K562 (cell line): Measurements from ENCODE around the gene MBOAT2. TPM values are rescaled to one million over a fixed set of nuclear protein-coding genes. Genes with fewer than 3 reads are reported as not detected.

ENCODE experiments used
- HMG20A ChIP-seq: fragments of 450-650 bp; formaldehyde crosslinking; conservative IDR thresholded peaks from 2 replicates; pipeline ENCODE4 v1.4.0; 2020; ENCODE audit warnings: mild to moderate bottlenecking, mixed read lengths
- HMG20B ChIP-seq: fragments of 250-450 bp; sonication (Bioruptor Pico); IDR thresholded peaks from 2 replicates; pipeline ENCODE4 v1.5.0; 2021; ENCODE audit warnings: mild to moderate bottlenecking
- ID3 ChIP-seq, 2 experiments: fragments of 250-450 bp in 1 of 2; fragments of 450-650 bp in 1 of 2; sonication (Bioruptor Pico) in 1 of 2; IDR thresholded peaks; 2 replicates each; pipeline versions ENCODE4 v1.6.1 to v1.8.0; 2016 to 2021; ENCODE audit warnings: mild to moderate bottlenecking in 2 of 2, moderate library complexity in 2 of 2, missing compliant biosample characterization in 1 of 2, missing genetic modification characterization in 1 of 2
- ILK ChIP-seq: fragments of 450-650 bp; IDR thresholded peaks from 2 replicates; pipeline ENCODE4 v1.6.1; 2016; ENCODE audit warnings: missing genetic modification characterization, low read depth, mild to moderate bottlenecking, missing compliant biosample characterization, moderate library complexity, borderline replicate concordance
- NCOA2 ChIP-seq, 2 experiments: fragments of 450-650 bp; IDR thresholded peaks; 2 replicates each; pipeline ENCODE4 v1.6.1; 2018; ENCODE audit warnings: mild to moderate bottlenecking in 2 of 2, moderate library complexity in 1 of 2; ENCODE audit not compliant: partially characterized antibody in 2 of 2
- NR3C1 ChIP-seq: sonication (generic); formaldehyde crosslinking; IDR thresholded peaks from 2 replicates; pipeline ENCODE4 v1.8.1; 2022; ENCODE audit warnings: missing genetic modification reagents
- PRDM10 ChIP-seq: fragments of 450-650 bp; IDR thresholded peaks from 2 replicates; pipeline ENCODE4 v1.6.1; 2018; ENCODE audit not compliant: partially characterized antibody
- RFX1 ChIP-seq: fragments of 450-650 bp; IDR thresholded peaks from 2 replicates; pipeline ENCODE4 v1.6.1; 2016; ENCODE audit warnings: mild to moderate bottlenecking, moderate library complexity
- SLC30A9 ChIP-seq: fragments of 250-450 bp; sonication (Bioruptor Pico); IDR thresholded peaks from 2 replicates; pipeline ENCODE4 v1.8.0; 2022; ENCODE audit warnings: mild to moderate bottlenecking, moderate library complexity
- SOX6 ChIP-seq: fragments of 450-650 bp; IDR thresholded peaks from 2 replicates; pipeline ENCODE4 v1.6.1; 2014; ENCODE audit warnings: mild to moderate bottlenecking
- TFAM ChIP-seq: fragments of 250-450 bp; sonication (Bioruptor Pico); conservative IDR thresholded peaks from 2 replicates; pipeline ENCODE4 v1.5.0; 2021; ENCODE audit warnings: mild to moderate bottlenecking, moderate library complexity
- ZNF79 ChIP-seq: fragments of 250-450 bp; sonication (Bioruptor Pico); IDR thresholded peaks from 2 replicates; pipeline ENCODE4 v1.4.0; 2020; ENCODE audit warnings: low read depth, mild to moderate bottlenecking, moderate library complexity
- polyA plus RNA-seq, 8 experiments: library from polyadenylated mRNA; depleted of rRNA in 4 of 8; stranded (reverse) in 5 of 8; unstranded in 3 of 8; fragments of >200 nt; fragmentation: Nextera tagmentation in 2 of 8; fragmentation: Illumina TruSeq in 1 of 8; extraction: Ambion mirVana in 2 of 8; extraction: Trizol in 1 of 8; gene quantifications; 2 replicates each; pipeline versions ENCODE4 v1.2.1 to v1.2.3, GENCODE V29; 2011 to 2014; ENCODE audit warnings: inconsistent platforms in 1 of 8, missing spikeins in 1 of 8
- total RNA-seq, 7 experiments: library from RNA; depleted of rRNA in 6 of 7; stranded (reverse); fragments of >200 nt in 6 of 7; fragmentation: Illumina TruSeq in 2 of 7; extraction: Trizol in 2 of 7; gene quantifications; 2 replicates each; pipeline versions ENCODE4 v1.2.1 to v1.2.3, GENCODE V29; 2011 to 2021; ENCODE audit warnings: low replicate concordance in 1 of 7
- TF ChIP-seq, protein P1 (sequence below): sonication (generic); formaldehyde crosslinking; IDR thresholded peaks from 2 replicates; pipeline ENCODE4 v1.8.1; 2023; ENCODE audit warnings: mild to moderate bottlenecking, missing genetic modification reagents
- TF ChIP-seq, protein P2 (sequence below): fragments of 250-450 bp; sonication (Bioruptor Pico); IDR thresholded peaks from 2 replicates; pipeline ENCODE4 v1.5.0; 2021
- TF ChIP-seq, protein P3 (sequence below): sonication (generic); formaldehyde crosslinking; IDR thresholded peaks from 2 replicates; pipeline ENCODE4 v1.8.0; 2023; ENCODE audit warnings: mild to moderate bottlenecking, missing genetic modification reagents

MBOAT2 gene
- total and polyA plus RNA-seq, 9 of the 15 experiments (the other 6 are each of a cell fraction or from before 2014, with no cell fraction given), result 8.4 to 122 (median 27.6) TPM

DNA sequence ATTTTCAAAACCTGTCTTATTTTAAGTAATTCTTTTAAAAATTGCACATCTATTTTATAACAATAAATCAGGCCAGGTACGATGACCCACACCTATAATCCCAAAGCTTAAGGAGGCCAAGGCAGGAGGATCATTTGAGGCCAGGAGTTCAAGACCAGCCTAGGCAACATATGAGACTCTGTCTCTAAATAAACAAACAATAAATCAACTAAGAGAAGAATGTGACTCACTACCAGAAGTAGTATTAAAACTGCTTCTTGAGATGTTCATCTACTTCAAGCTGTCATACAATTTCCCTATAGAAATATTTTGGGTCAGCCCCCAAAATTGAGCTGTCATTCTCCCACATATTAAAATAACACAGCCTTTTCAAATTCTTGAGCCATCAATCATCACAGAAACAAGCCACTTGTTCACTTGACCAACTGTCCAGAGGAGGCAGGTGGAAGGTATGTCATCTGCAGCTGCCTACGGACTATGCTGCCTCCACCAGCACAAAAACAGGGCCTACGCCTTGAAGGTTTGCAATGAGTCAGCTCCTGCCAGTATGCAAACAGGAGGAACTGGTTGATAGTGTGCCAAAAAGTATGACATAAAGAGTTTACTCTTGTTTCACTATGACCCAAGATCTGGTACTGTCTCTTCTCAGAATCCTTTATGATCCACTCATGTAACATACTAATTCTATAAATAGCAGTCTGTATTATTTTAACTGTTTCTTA is 199.7 kb downstream of the MBOAT2 start (continued):
- no peak for TF ChIP-seq PRDM10
- no peak for TF ChIP-seq SLC30A9 (CRISPR knock-in tag)
- TF ChIP-seq NR3C1 (CRISPR knock-in tag), result no peak
- no peak for TF ChIP-seq ZNF79
- TF ChIP-seq, protein P1, sequence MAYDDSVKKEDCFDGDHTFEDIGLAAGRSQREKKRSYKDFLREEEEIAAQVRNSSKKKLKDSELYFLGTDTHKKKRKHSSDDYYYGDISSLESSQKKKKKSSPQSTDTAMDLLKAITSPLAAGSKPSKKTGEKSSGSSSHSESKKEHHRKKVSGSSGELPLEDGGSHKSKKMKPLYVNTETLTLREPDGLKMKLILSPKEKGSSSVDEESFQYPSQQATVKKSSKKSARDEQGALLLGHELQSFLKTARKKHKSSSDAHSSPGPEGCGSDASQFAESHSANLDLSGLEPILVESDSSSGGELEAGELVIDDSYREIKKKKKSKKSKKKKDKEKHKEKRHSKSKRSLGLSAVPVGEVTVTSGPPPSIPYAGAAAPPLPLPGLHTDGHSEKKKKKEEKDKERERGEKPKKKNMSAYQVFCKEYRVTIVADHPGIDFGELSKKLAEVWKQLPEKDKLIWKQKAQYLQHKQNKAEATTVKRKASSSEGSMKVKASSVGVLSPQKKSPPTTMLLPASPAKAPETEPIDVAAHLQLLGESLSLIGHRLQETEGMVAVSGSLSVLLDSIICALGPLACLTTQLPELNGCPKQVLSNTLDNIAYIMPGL (CRISPR knock-in tag), result no peak
- TF ChIP-seq HMG20B (CRISPR knock-in tag), result no peak
- no peak for TF ChIP-seq ID3 (CRISPR knock-in tag; IDR thresholded peaks at IDR 0.05)
- TF ChIP-seq ID3 (tag; IDR thresholded peaks at IDR 0.05), result no peak
- no peak for TF ChIP-seq ILK
- TF ChIP-seq SOX6, result peak; percentile 64; the same call in 1 of the 2 replicates
- TF ChIP-seq RFX1, result no peak
- TF ChIP-seq, protein P2, sequence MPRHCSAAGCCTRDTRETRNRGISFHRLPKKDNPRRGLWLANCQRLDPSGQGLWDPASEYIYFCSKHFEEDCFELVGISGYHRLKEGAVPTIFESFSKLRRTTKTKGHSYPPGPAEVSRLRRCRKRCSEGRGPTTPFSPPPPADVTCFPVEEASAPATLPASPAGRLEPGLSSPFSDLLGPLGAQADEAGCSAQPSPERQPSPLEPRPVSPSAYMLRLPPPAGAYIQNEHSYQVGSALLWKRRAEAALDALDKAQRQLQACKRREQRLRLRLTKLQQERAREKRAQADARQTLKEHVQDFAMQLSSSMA (CRISPR knock-in tag), result no peak
- TF ChIP-seq, protein P3, sequence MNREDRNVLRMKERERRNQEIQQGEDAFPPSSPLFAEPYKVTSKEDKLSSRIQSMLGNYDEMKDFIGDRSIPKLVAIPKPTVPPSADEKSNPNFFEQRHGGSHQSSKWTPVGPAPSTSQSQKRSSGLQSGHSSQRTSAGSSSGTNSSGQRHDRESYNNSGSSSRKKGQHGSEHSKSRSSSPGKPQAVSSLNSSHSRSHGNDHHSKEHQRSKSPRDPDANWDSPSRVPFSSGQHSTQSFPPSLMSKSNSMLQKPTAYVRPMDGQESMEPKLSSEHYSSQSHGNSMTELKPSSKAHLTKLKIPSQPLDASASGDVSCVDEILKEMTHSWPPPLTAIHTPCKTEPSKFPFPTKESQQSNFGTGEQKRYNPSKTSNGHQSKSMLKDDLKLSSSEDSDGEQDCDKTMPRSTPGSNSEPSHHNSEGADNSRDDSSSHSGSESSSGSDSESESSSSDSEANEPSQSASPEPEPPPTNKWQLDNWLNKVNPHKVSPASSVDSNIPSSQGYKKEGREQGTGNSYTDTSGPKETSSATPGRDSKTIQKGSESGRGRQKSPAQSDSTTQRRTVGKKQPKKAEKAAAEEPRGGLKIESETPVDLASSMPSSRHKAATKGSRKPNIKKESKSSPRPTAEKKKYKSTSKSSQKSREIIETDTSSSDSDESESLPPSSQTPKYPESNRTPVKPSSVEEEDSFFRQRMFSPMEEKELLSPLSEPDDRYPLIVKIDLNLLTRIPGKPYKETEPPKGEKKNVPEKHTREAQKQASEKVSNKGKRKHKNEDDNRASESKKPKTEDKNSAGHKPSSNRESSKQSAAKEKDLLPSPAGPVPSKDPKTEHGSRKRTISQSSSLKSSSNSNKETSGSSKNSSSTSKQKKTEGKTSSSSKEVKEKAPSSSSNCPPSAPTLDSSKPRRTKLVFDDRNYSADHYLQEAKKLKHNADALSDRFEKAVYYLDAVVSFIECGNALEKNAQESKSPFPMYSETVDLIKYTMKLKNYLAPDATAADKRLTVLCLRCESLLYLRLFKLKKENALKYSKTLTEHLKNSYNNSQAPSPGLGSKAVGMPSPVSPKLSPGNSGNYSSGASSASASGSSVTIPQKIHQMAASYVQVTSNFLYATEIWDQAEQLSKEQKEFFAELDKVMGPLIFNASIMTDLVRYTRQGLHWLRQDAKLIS, result no peak
- no peak for TF ChIP-seq NCOA2 (IDR thresholded peaks at IDR 0.05; ENCODE audit: partially characterized antibody in 2 of 2)
- TF ChIP-seq TFAM (CRISPR knock-in tag), result no peak
- TF ChIP-seq HMG20A (CRISPR knock-in tag), result no peak
